K562 (cell line): ENCODE results near the gene DNM1. TPM values are rescaled to one million over a fixed set of nuclear protein-coding genes. Genes with fewer than 3 reads are reported as not detected.
A peak's percentile ranks its signal among the peaks of the same experiment; 100 is the strongest.

Experiments
- COPS2 ChIP-seq: fragments of 450-650 bp; conservative IDR thresholded peaks from 2 replicates; pipeline ENCODE4 v1.6.1; 2016; ENCODE audit warnings: mild to moderate bottlenecking, moderate library complexity
- EZH2 ChIP-seq: IDR thresholded peaks from 2 replicates; pipeline ENCODE4 v1.6.1; 2012; ENCODE audit warnings: low read depth, mild to moderate bottlenecking, inconsistent platforms, low read length, borderline replicate concordance
- JUN ChIP-seq, 2 experiments: sonication (generic) in 1 of 2; formaldehyde crosslinking in 1 of 2; IDR thresholded peaks; 2 replicates each; pipeline versions ENCODE4 v1.6.1 to v1.8.0; 2012 to 2022; ENCODE audit warnings: borderline replicate concordance in 2 of 2, mild to moderate bottlenecking in 2 of 2, improper control_type of control experiment in 1 of 2, low read depth in 1 of 2, low read length in 1 of 2, missing genetic modification reagents in 1 of 2
- PYGO2 ChIP-seq: fragments of 450-650 bp; IDR thresholded peaks from 2 replicates; pipeline ENCODE4 v1.6.1; 2016; ENCODE audit warnings: mild to moderate bottlenecking, missing genetic modification characterization, moderate library complexity, missing compliant biosample characterization
- STAG1 ChIP-seq: sonication (generic); formaldehyde crosslinking; IDR thresholded peaks from 2 replicates; pipeline ENCODE4 v1.5.0; 2020; ENCODE audit warnings: missing genetic modification reagents, borderline replicate concordance
- polyA plus RNA-seq, 8 experiments: library from polyadenylated mRNA; depleted of rRNA in 4 of 8; stranded (reverse) in 5 of 8; unstranded in 3 of 8; fragments of >200 nt; fragmentation: Nextera tagmentation in 2 of 8; fragmentation: Illumina TruSeq in 1 of 8; extraction: Ambion mirVana in 2 of 8; extraction: Trizol in 1 of 8; gene quantifications; 2 replicates each; pipeline versions ENCODE4 v1.2.1 to v1.2.3, GENCODE V29; 2011 to 2014; ENCODE audit warnings: inconsistent platforms in 1 of 8, missing spikeins in 1 of 8
- total RNA-seq, 7 experiments: library from RNA; depleted of rRNA in 6 of 7; stranded (reverse); fragments of >200 nt in 6 of 7; fragmentation: Illumina TruSeq in 2 of 7; extraction: Trizol in 2 of 7; gene quantifications; 2 replicates each; pipeline versions ENCODE4 v1.2.1 to v1.2.3, GENCODE V29; 2011 to 2021; ENCODE audit warnings: low replicate concordance in 1 of 7
- TF ChIP-seq, protein P1 (sequence below): sonication (generic); formaldehyde crosslinking; IDR thresholded peaks from 2 replicates; pipeline ENCODE4 v1.8.1; 2023; ENCODE audit warnings: missing genetic modification reagents, mild to moderate bottlenecking, borderline replicate concordance
- TF ChIP-seq, protein P2 (sequence below): fragments of 250-450 bp; sonication (Bioruptor Pico); IDR thresholded peaks from 2 replicates; pipeline ENCODE4 v1.4.0; 2020; ENCODE audit warnings: mild to moderate bottlenecking, moderate library complexity
- TF ChIP-seq, protein P3 (sequence below), 2 experiments: IDR thresholded peaks; 2 replicates each; pipeline ENCODE4 v1.6.1; 2011; ENCODE audit warnings: borderline replicate concordance in 1 of 2, control low read depth in 1 of 2, low read depth in 1 of 2, low read length in 1 of 2, mild to moderate bottlenecking in 1 of 2, mixed read lengths in 1 of 2, moderate library complexity in 1 of 2; ENCODE audit not compliant: insufficient read depth in 1 of 2, insufficient read length in 1 of 2, poor library complexity in 1 of 2, severe bottlenecking in 1 of 2; ENCODE audit errors: extremely low read depth in 1 of 2
- TF ChIP-seq, protein P4 (sequence below): fragments of 450-650 bp; IDR thresholded peaks from 2 replicates; pipeline ENCODE4 v1.7.1; 2018; ENCODE audit warnings: mild to moderate bottlenecking, low read depth; ENCODE audit not compliant: partially characterized antibody
- TF ChIP-seq, protein P5 (sequence below): sonication (generic); formaldehyde crosslinking; IDR thresholded peaks from 2 replicates; pipeline ENCODE4 v1.8.1; 2023; ENCODE audit warnings: mild to moderate bottlenecking, missing genetic modification reagents, moderate library complexity

Gene DNM1
- total and polyA plus RNA-seq, 9 of the 15 experiments (the other 6 are each of a cell fraction or from before 2014, with no cell fraction given) = 0.39 to 23.1 (median 9.1) TPM

DNA sequence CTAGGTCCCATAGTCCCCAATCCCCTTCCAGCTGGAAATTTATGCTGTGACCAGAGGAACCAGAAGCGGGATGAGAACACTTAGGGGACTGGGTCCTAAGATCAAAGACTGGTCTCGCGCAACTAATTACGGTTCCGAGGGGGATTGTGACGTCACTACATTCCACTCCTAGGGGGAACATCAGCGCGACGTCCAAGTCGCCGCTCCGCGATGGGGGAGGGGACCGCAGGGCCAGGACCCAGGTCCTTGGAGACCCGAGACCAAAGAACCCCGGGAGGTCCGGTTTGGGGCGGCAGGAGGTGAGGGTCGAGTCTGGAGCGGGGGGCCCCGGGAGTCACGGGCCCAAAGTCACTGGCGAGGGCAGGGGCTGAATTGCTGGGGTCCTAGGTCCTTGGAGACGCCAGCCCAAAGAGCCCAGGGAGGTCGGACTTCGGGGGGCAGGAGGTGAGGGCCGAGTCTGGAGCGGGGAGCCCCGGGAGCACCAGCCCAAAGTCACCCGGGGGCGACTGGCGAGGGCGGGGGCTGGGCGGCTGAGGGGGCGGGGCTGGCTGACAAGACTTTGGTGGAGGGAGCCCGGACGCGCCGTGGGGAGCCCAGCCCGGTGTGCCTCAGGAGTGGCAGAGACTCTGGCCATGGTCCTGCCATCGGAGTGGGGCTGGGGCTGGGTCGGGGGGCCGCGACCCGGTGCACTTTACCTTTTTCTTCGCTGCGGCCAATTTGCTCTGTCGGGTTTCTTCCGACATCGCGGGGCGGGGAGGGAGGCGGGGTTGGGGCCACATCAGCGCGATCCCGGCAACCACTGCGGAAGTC, 72.2 kb downstream of the DNM1 start, which contains the start of gene GOLGA2 (continued):
- TF ChIP-seq, protein P1, sequence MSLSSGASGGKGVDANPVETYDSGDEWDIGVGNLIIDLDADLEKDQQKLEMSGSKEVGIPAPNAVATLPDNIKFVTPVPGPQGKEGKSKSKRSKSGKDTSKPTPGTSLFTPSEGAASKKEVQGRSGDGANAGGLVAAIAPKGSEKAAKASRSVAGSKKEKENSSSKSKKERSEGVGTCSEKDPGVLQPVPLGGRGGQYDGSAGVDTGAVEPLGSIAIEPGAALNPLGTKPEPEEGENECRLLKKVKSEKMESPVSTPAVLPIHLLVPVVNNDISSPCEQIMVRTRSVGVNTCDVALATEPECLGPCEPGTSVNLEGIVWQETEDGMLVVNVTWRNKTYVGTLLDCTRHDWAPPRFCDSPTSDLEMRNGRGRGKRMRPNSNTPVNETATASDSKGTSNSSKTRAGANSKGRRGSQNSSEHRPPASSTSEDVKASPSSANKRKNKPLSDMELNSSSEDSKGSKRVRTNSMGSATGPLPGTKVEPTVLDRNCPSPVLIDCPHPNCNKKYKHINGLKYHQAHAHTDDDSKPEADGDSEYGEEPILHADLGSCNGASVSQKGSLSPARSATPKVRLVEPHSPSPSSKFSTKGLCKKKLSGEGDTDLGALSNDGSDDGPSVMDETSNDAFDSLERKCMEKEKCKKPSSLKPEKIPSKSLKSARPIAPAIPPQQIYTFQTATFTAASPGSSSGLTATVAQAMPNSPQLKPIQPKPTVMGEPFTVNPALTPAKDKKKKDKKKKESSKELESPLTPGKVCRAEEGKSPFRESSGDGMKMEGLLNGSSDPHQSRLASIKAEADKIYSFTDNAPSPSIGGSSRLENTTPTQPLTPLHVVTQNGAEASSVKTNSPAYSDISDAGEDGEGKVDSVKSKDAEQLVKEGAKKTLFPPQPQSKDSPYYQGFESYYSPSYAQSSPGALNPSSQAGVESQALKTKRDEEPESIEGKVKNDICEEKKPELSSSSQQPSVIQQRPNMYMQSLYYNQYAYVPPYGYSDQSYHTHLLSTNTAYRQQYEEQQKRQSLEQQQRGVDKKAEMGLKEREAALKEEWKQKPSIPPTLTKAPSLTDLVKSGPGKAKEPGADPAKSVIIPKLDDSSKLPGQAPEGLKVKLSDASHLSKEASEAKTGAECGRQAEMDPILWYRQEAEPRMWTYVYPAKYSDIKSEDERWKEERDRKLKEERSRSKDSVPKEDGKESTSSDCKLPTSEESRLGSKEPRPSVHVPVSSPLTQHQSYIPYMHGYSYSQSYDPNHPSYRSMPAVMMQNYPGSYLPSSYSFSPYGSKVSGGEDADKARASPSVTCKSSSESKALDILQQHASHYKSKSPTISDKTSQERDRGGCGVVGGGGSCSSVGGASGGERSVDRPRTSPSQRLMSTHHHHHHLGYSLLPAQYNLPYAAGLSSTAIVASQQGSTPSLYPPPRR = no peak
- no peak for TF ChIP-seq COPS2
- TF ChIP-seq, protein P2, sequence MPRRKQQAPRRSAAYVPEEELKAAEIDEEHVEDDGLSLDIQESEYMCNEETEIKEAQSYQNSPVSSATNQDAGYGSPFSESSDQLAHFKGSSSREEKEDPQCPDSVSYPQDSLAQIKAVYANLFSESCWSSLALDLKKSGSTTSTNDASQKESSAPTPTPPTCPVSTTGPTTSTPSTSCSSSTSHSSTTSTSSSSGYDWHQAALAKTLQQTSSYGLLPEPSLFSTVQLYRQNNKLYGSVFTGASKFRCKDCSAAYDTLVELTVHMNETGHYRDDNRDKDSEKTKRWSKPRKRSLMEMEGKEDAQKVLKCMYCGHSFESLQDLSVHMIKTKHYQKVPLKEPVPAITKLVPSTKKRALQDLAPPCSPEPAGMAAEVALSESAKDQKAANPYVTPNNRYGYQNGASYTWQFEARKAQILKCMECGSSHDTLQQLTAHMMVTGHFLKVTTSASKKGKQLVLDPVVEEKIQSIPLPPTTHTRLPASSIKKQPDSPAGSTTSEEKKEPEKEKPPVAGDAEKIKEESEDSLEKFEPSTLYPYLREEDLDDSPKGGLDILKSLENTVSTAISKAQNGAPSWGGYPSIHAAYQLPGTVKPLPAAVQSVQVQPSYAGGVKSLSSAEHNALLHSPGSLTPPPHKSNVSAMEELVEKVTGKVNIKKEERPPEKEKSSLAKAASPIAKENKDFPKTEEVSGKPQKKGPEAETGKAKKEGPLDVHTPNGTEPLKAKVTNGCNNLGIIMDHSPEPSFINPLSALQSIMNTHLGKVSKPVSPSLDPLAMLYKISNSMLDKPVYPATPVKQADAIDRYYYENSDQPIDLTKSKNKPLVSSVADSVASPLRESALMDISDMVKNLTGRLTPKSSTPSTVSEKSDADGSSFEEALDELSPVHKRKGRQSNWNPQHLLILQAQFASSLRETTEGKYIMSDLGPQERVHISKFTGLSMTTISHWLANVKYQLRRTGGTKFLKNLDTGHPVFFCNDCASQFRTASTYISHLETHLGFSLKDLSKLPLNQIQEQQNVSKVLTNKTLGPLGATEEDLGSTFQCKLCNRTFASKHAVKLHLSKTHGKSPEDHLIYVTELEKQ (CRISPR knock-in tag) = no peak
- TF ChIP-seq, protein P3, sequence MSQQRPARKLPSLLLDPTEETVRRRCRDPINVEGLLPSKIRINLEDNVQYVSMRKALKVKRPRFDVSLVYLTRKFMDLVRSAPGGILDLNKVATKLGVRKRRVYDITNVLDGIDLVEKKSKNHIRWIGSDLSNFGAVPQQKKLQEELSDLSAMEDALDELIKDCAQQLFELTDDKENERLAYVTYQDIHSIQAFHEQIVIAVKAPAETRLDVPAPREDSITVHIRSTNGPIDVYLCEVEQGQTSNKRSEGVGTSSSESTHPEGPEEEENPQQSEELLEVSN (IDR thresholded peaks at IDR 0.05; ENCODE audit: borderline replicate concordance in 1 of 2, extremely low read depth in 1 of 2, insufficient read depth in 1 of 2, insufficient read length in 1 of 2, low read depth in 1 of 2, low read length in 1 of 2, poor library complexity in 1 of 2, severe bottlenecking in 1 of 2) = peak in 1 of 2 experiments; percentile 30
- TF ChIP-seq PYGO2 (tag) = no peak
- TF ChIP-seq, protein P4, sequence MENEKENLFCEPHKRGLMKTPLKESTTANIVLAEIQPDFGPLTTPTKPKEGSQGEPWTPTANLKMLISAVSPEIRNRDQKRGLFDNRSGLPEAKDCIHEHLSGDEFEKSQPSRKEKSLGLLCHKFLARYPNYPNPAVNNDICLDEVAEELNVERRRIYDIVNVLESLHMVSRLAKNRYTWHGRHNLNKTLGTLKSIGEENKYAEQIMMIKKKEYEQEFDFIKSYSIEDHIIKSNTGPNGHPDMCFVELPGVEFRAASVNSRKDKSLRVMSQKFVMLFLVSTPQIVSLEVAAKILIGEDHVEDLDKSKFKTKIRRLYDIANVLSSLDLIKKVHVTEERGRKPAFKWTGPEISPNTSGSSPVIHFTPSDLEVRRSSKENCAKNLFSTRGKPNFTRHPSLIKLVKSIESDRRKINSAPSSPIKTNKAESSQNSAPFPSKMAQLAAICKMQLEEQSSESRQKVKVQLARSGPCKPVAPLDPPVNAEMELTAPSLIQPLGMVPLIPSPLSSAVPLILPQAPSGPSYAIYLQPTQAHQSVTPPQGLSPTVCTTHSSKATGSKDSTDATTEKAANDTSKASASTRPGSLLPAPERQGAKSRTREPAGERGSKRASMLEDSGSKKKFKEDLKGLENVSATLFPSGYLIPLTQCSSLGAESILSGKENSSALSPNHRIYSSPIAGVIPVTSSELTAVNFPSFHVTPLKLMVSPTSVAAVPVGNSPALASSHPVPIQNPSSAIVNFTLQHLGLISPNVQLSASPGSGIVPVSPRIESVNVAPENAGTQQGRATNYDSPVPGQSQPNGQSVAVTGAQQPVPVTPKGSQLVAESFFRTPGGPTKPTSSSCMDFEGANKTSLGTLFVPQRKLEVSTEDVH = no peak
- peak; percentile 55; the same call in 1 of the 2 replicates for TF ChIP-seq JUN (IDR thresholded peaks at IDR 0.05; ENCODE audit: borderline replicate concordance, low read depth, low read length)
- TF ChIP-seq JUN (CRISPR knock-in tag; IDR thresholded peaks at IDR 0.05; ENCODE audit: borderline replicate concordance) = no peak
- TF ChIP-seq STAG1 (CRISPR knock-in tag) = no peak
- TF ChIP-seq, protein P5, sequence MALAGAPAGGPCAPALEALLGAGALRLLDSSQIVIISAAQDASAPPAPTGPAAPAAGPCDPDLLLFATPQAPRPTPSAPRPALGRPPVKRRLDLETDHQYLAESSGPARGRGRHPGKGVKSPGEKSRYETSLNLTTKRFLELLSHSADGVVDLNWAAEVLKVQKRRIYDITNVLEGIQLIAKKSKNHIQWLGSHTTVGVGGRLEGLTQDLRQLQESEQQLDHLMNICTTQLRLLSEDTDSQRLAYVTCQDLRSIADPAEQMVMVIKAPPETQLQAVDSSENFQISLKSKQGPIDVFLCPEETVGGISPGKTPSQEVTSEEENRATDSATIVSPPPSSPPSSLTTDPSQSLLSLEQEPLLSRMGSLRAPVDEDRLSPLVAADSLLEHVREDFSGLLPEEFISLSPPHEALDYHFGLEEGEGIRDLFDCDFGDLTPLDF (CRISPR knock-in tag) = peak; percentile 64
- TF ChIP-seq EZH2 = no peak
